OCI-LY7 (cell line): ENCODE measurements around the gene AIRE. TPM values are rescaled to one million over a fixed set of nuclear protein-coding genes. Genes with fewer than 3 reads are reported as not detected.

ENCODE experiments used
- BruUV-seq: library from RNA; stranded (reverse); fragments of 400-500 nt; replicated peaks from 2 replicates; lab custom pipeline; 2021; lab: Mats Ljungman, UMichigan
- CTCF ChIA-PET: fragments of 300-600 bp; sonication (Branson Sonifier 250); formaldehyde crosslinking; loops from one replicate; lab custom pipeline; 2022; ENCODE audit warnings: antibody characterized with exemption; ENCODE audit not compliant: unreplicated experiment; lab: Charles Lee
- POLR2A ChIA-PET: fragments of 300-600 bp; sonication (Branson Sonifier 250); formaldehyde crosslinking; loops from one replicate; lab custom pipeline; 2022; ENCODE audit warnings: antibody characterized with exemption; lab: Charles Lee
- DNase-seq: peaks from one replicate; pipeline ENCODE4 v3.0.0-alpha.2; 2015; ENCODE audit warnings: low spot score
- H2AFZ ChIP-seq: fragments of 200-600 bp; sonication (generic), shearing (Covaris generic); 2 replicates; pipeline ENCODE4 v1.6.1; 2014; ENCODE audit warnings: mild to moderate bottlenecking, antibody characterized with exemption, low read length, moderate library complexity
- H3K27ac ChIP-seq: fragments of 200-600 bp; sonication (generic); 2 replicates; pipeline ENCODE4 v1.5.1; 2014; ENCODE audit warnings: mixed run types, low read depth, mild to moderate bottlenecking, moderate library complexity, low read length, inconsistent platforms; ENCODE audit not compliant: poor library complexity, severe bottlenecking
- H3K36me3 ChIP-seq: fragments of 200-600 bp; sonication (generic); 2 replicates; pipeline ENCODE4 v1.6.1; 2014; ENCODE audit warnings: mild to moderate bottlenecking, antibody characterized with exemption, low read length, moderate library complexity, mixed read lengths; ENCODE audit not compliant: insufficient read depth
- H3K4me1 ChIP-seq: fragments of 200-600 bp; sonication (generic); 2 replicates; pipeline ENCODE4 v1.5.1; 2014; ENCODE audit warnings: mild to moderate bottlenecking, low read length; ENCODE audit not compliant: insufficient read depth, poor library complexity, severe bottlenecking
- H3K4me2 ChIP-seq: fragments of 200-600 bp; sonication (generic); 2 replicates; pipeline ENCODE4 v1.6.1; 2014; ENCODE audit warnings: mild to moderate bottlenecking, low read length
- H3K4me3 ChIP-seq: fragments of 200-600 bp; sonication (generic); 2 replicates; pipeline ENCODE4 v1.5.1; 2014; ENCODE audit warnings: mild to moderate bottlenecking, low read depth, low read length; ENCODE audit not compliant: poor library complexity, severe bottlenecking
- H3K79me2 ChIP-seq: fragments of 200-600 bp; sonication (generic); 2 replicates; pipeline ENCODE4 v1.6.1; 2016; ENCODE audit warnings: low read depth, mild to moderate bottlenecking, low read length, moderate library complexity, mixed read lengths; ENCODE audit not compliant: insufficient read depth
- H3K9me2 ChIP-seq: fragments of 200-600 bp; sonication (generic); 2 replicates; pipeline ENCODE4 v1.6.1; 2016; ENCODE audit warnings: mild to moderate bottlenecking, low read length, mixed read lengths; ENCODE audit not compliant: insufficient read depth
- H3K9me3 ChIP-seq: fragments of 200-600 bp; sonication (generic); 2 replicates; pipeline ENCODE4 v1.6.1; 2014; ENCODE audit warnings: mild to moderate bottlenecking, mixed run types, low read length, mixed read lengths
- H4K20me1 ChIP-seq: fragments of 200-600 bp; sonication (generic); 2 replicates; pipeline ENCODE4 v1.6.1; 2014; ENCODE audit warnings: mild to moderate bottlenecking, antibody characterized with exemption, low read length, moderate library complexity, mixed read lengths; ENCODE audit not compliant: insufficient read depth
- EZH2phosphoT487 ChIP-seq: fragments of 200-600 bp; sonication (generic); IDR thresholded peaks from 2 replicates; pipeline ENCODE4 v1.6.1; 2018; ENCODE audit warnings: low read depth, borderline replicate concordance, mild to moderate bottlenecking, mixed run types, antibody characterized with exemption, low read length, moderate library complexity, mixed read lengths
- intact Hi-C: fragments of 100-400 bp; cut with micrococcal nuclease; formaldehyde crosslinking; loops from one replicate; pipeline ENCODE4 v1.10.0; 2022; ENCODE audit not compliant: unreplicated experiment
- total RNA-seq, 2 experiments: library from RNA; depleted of rRNA in 1 of 2; stranded (reverse); fragments of >200 nt in 1 of 2; shearing (Covaris generic) in 1 of 2; gene quantifications; 2 replicates each; pipeline ENCODE4 v1.2.3, GENCODE V29; 2014 to 2022
- TF ChIP-seq, protein P1 (sequence below): fragments of 200-600 bp; sonication (generic); conservative IDR thresholded peaks from 2 replicates; pipeline ENCODE4 v1.5.1; 2014; ENCODE audit warnings: mild to moderate bottlenecking, antibody characterized with exemption, low read length, moderate library complexity, mixed read lengths

AIRE gene
- total RNA-seq, 2 experiments from 2014 or later: not detected

GRCh38 chr21:44306936-44307704 lies 21.4 kb downstream of the AIRE start:
- Histone ChIP-seq H3K4me3 (no peak overlapping the region), H2AFZ (no peak overlapping the region), H3K4me2 (no peak overlapping the region), H3K79me2 (no peaks in the 10 kb centered on the region; the same call in 1 of the 2 replicates), H3K9me2 (no peaks in the 10 kb centered on the region), H4K20me1 (no peaks in the 10 kb centered on the region; the same call in 1 of the 2 replicates), H3K9me3 (no peaks in the 10 kb centered on the region), H3K36me3 (peaks cover 24% of the 10 kb centered on the region; the same call in 1 of the 2 replicates), H3K4me1 (peaks cover 28% of the 10 kb centered on the region), H3K27ac (no peak overlapping the region)
- DNase-seq: no peak
- BruUV-seq: no TSS peak
- intact Hi-C loops: no loop called here
- POLR2A ChIA-PET: no interaction called here
- CTCF ChIA-PET: no interaction called here
- TF ChIP-seq, protein P1, sequence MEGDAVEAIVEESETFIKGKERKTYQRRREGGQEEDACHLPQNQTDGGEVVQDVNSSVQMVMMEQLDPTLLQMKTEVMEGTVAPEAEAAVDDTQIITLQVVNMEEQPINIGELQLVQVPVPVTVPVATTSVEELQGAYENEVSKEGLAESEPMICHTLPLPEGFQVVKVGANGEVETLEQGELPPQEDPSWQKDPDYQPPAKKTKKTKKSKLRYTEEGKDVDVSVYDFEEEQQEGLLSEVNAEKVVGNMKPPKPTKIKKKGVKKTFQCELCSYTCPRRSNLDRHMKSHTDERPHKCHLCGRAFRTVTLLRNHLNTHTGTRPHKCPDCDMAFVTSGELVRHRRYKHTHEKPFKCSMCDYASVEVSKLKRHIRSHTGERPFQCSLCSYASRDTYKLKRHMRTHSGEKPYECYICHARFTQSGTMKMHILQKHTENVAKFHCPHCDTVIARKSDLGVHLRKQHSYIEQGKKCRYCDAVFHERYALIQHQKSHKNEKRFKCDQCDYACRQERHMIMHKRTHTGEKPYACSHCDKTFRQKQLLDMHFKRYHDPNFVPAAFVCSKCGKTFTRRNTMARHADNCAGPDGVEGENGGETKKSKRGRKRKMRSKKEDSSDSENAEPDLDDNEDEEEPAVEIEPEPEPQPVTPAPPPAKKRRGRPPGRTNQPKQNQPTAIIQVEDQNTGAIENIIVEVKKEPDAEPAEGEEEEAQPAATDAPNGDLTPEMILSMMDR: no peak
- TF ChIP-seq EZH2phosphoT487: no peak

GRCh38 chr21:44310628-44311507 lies 25.2 kb downstream of the AIRE start:
- H2AFZ ChIP-seq: no peak overlapping the region
- no peaks in the 10 kb centered on the region for H3K9me3 ChIP-seq
- no TSS peak for BruUV-seq
- ChIA-PET POLR2A (no interaction called here), CTCF (no interaction called here)
- H4K20me1 ChIP-seq: no peaks in the 10 kb centered on the region
- no peaks in the 10 kb centered on the region for H3K79me2 ChIP-seq
- no peaks in the 10 kb centered on the region for H3K4me1 ChIP-seq
- H3K4me3 ChIP-seq: no peak overlapping the region
- no peak overlapping the region for H3K27ac ChIP-seq
- peak; percentile 48 for DNase-seq
- H3K36me3 ChIP-seq: peaks cover 34% of the 10 kb centered on the region; the same call in 1 of the 2 replicates
- TF ChIP-seq, protein P1: peak; percentile 69
- no peak for TF ChIP-seq EZH2phosphoT487
- intact Hi-C loops: no loop called here
- no peak overlapping the region for H3K4me2 ChIP-seq
- no peaks in the 10 kb centered on the region for H3K9me2 ChIP-seq
